Activated effector memory CD4-positive, alpha-beta T cell treated with anti-CD3 and anti-CD28 coated beads, Interleukin-2, amount 50 U/mL, for 16 hours (primary cell): Measurements from ENCODE around the gene HABP4.

Experiments used
- DNase-seq: peaks from one replicate; pipeline ENCODE4 v3.0.0-alpha.2; 2020

The HABP4 gene, protein sequence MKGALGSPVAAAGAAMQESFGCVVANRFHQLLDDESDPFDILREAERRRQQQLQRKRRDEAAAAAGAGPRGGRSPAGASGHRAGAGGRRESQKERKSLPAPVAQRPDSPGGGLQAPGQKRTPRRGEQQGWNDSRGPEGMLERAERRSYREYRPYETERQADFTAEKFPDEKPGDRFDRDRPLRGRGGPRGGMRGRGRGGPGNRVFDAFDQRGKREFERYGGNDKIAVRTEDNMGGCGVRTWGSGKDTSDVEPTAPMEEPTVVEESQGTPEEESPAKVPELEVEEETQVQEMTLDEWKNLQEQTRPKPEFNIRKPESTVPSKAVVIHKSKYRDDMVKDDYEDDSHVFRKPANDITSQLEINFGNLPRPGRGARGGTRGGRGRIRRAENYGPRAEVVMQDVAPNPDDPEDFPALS

DNA sequence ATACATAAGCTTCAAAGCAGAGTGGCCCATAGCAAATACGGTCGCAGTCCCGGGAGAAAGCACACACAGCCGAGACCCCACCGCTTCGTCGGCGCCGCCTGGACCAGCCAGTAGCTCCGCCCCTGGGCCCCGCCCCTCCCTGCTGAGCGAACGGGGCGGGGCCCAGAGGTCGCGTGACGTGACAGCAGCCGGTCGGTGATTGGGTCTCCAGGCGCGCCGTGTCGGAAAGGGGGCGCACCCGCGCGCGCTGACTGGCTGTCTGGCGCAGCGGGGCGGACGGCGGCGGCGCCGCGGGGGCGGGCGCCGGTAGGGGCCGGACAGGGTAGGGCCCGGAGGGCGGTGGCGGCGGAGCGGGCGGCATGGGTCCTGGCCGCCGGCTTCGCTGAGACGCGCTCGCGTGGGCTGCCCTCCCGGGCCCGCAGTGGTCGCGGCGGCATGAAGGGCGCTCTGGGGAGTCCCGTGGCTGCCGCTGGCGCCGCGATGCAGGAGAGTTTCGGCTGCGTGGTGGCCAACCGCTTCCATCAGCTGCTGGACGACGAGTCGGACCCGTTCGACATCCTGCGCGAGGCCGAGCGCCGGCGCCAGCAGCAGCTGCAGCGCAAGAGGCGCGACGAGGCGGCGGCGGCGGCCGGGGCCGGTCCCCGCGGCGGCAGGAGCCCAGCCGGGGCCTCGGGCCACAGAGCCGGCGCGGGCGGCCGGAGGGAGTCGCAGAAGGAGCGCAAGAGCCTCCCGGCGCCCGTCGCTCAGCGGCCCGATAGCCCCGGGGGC, at the start of gene HABP4:
Gene HABP4, plus strand, starts transcription at position 325 of the 768 bp plus-strand sequence. Its CDS starts 111 bp downstream, at position 436.
- DNase-seq: peak; percentile 99

DNA sequence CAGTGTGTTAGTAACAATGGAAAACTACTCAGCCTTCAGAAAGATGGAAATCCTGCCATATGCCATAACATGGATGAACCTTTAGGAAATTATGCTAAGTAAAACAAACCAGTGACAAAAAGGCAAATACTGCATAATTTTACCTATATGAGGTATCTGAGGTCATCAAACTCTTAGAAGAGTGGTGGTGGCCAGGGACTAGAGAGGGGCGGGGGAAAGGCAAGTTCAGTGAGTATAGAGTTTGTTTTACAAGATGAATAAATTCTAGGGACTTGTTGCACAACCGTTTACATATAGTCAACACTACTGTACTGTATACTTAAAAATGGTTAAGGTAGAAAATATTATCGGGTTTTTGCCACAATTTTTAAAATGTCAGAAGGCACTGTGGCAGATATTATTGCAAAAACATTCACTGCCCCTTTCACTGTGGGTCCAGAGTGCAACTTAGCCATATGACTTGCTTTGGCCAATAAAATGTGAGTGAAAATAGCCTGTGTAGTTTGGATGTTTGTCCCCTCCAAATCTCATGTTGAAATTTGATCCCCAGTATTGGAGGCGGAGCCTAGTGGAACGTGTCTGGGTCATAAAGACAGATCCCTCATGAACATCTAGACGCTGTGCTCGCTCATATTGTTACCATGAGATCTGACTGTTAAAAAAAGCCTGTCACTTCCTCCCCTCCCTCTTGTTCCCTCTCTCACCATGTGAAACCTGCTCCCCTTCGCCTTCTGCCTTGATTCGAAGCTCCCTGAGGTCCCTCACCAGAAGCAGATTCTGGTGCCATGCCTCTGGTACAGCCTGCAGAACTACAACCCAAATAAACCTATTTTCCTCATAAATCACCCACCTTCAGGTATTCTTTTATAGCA, 41.3 kb upstream of the HABP4 start:
- no peak for DNase-seq

DNA sequence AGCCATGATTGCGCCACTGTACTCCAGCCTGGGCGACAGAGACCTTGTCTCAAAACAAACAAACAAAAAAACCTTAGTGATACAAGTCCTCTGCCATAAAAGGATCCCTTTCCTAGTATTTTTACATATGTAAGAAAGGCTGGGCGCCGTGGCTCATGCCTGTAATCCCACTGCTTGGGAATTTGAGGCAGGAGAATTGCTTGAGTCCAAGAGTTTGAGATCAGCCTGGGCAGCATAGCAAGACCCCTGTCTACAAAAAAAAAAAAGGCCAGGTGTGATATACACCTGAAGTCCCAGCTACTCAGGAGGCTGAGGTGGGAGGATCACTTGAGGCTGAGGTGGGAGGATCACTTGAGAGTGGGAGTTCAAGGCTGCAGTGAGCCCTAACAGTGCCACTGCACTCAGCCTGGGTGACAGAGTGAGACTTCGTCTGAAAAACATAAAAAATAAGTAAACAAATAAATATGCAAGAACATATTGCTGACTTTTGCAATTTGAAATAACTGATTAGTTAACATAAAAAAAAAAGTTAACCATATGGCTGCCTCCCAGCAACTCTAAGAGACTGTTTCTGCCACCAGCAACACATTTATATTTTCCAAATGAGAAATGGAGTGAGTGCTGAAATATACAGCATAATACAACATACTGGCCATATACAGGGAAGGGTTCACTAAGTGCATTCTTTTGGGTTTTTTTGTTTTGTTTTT, 38.7 kb upstream of the HABP4 start:
- no peak for DNase-seq

DNA sequence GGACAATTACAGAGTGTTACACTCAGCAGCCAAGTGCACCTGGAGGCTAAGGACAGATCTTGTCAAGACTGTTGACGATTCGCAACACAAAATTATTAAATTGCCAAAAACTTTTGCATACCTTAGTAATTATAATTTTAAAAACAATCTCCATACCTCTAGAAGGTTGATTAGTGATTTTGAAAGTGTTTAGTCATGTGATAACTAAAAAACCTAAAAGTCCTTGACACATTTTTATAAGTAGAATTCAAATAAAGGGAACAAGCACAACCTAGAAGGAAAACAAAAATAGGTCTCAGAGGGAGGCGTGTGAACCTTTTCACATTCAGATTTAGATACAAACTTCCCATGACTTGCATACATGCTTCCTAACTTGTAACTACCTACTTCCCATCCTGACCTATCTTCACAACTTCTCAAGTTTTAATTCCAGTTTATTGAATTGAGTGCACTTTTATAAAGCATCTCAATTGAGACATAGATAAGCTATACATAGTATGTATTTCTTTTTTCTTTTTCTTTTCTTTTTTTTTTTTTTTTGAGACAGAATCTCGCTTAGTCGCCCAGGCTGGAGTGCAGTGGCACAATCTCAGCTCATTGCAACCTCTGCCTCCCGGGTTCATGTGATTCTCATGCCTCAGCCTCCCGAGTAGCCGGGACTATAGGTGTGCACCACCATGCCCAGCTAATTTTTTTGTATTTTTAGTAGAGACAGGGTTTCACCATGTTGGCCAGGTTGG, 37.6 kb upstream of the HABP4 start:
- no peak for DNase-seq

DNA sequence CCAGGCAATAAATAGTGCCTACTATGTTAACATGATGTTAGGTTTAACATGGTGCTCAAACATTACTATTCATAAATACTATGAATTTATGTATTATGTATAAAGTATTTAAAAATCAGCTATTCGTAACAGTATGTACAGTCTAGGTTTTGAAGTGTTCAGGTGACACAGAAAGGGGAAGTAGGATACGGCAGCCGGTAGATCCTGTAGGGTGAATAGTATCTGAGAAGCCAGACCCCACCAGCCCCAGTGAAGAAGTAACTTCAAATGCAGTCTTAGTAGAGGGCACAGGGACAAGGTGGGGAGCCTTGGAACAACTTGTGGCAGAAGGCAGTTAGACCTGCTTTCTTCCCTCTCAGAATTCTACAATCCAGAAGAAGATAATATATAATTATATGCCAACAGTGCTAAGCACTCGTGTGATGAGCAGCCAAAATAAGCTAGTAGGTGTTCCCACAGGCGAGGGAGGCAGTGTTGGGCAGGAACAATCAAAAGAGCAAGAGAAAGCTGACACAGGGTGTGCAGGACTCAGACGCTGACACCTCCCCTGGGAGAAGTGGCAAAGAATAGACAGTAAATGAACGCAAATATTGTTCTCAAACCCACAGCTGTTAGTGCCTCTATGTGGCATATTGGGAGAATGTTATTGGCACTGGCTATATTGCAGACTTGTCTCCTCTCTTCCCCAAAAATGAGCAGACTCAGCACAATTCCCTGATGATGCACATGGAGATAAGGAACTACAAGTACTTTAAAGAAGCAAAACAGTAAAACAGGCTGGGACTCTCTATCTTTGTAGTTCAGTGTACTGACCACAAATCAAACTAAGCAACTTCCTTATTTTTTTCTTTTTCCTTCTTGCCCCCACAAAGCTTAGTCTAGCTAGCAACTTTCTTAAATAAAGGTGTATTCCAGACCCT, 36.4 kb upstream of the HABP4 start:
- peak; percentile 69 for DNase-seq

DNA sequence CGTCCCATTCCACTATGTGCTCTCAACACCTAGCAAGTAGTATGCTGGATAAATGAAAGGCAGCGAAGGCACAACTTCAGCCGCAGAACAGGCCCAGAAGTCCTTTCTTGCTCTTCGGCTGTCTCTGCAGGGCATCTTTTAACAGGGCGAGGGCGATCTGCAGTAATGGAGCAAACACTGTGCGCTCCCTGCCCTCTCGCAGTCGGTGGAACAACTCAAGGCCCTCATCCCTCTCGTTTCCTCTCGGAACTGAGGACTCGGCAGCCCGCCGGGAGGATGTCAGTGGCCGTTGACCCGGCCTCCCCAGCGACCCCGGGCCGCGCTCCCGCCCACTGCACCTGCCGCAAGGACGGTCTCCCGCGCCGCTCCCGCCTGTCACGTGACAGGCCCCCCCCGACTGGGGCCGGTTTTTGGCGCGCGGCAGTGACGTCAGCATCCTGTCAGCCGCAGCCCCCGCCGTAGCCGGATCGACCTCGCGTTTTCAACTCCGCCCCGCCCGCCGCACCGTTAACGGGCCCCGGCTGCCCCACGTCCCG, 32.9 kb upstream of the HABP4 start:
- peak; percentile 98 for DNase-seq

DNA sequence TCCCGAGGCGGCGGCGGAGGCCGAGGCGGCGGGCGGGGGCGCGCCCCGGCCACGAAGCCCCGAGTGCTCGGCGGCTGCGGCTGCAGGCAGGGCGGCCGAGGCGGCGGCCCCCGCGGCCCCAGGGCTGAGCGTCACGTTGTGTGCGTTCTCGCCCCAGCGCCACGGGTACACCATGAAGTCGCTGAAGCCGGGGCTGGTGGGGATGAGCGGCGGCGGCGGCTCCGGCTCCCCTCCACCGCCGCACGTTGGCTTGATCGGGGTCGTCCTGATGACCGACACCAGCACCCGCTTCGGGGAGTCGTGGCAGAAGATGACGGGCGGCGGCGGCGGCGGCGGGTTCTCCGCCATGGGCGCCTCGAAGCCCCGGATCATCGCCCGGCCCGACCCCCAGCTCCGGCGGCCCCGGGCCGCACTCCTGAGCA, 32.3 kb upstream of the HABP4 start:
- DNase-seq: no peak

DNA sequence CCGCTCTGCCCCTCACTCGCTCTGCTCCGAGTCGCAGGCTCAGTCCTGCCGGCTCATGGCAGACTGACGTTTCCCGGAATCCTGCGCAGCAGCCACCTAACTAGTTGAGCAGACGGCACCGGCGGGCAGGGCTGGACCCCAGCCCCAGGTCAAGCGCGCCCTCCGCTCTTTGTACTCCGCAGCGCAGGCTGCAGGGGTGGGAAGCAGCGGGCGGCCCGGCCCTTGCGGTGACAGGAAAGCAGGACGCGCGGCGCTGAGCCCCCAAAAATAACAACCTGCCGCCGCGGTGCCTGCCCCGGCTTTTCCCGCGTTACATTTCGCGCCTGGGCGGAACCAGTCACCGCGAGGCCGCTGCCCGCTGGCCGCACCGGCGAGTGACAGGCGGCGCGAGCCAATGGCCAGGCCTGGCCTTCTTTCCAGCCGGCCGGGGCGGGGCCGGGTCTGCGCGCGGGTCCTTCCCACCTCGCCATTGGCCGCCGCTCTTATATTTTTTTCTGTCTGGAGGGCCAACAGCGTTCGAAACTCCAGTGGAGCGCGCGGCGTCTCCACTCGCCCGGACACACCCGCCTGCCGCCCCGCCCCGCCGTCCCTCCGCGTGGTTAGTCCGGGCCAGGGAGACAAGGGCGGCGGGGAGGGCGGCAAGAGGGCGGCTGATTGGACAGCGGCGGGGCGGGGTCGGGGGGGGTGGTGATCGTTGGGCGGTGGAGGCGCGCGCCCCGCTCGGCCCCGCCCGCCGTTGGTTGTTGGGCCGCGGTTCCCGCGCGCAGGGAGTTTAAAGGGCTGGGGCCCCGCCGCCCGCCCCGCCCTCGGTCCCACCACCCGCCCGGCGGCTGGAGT, 31.7 kb upstream of the HABP4 start, which contains the start of gene ZNF367:
Gene ZNF367, minus strand, starts transcription at position 288 of the 837 bp plus-strand sequence. CDS start 338 bp downstream, outside the sequence.
- peak; percentile 96 for DNase-seq

DNA sequence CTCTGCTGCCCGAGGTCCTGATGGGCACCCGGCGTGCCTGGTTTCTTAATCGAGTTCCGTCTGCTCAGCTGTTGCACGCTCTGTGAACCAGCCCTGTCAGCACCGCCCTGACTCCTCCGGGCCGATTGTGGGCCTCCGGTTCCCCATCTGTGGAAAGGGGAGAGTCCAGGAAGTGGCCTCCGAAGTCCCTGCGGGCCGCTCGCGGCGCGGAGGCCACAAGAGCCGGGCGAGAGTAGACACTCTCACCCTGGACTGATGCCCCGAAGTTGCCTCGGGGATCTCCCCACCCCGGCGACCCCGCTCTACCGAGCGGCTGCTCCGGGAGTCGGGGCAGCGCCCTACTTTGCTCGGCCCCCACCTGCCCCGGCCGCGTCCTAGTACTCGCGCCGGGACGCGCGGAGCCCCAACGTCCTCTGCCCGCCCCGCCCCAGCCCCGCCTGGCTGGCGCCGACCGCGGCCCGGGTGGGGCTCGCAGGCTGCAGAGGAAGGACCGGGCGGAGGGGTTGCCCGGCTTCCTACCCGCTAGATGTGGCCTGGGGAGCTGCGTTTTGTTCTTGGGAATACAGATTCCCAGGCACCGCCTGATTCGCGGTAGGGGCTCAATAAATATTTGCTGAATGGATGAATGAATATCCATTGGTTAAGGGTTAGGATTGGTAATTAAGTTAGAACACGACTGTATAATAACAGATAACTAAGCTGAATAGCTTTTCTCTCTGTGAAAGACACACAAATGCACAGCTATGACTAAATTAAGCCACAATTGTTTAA, 30.9 kb upstream of the HABP4 start:
- DNase-seq: peak; percentile 84

DNA sequence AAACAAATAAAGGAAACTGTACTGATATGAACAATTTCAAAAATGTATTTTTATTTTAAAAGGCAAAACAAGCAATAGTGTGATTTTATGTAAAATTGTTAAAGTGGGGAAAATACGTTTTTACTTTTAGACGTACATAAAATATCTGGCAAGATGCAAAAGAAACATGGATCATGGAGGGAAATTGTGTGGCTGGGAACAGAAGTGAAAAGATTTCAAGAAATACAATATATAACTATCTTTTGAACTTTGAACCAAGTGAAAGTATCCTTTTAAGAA, 30.3 kb upstream of the HABP4 start:
- no peak for DNase-seq

DNA sequence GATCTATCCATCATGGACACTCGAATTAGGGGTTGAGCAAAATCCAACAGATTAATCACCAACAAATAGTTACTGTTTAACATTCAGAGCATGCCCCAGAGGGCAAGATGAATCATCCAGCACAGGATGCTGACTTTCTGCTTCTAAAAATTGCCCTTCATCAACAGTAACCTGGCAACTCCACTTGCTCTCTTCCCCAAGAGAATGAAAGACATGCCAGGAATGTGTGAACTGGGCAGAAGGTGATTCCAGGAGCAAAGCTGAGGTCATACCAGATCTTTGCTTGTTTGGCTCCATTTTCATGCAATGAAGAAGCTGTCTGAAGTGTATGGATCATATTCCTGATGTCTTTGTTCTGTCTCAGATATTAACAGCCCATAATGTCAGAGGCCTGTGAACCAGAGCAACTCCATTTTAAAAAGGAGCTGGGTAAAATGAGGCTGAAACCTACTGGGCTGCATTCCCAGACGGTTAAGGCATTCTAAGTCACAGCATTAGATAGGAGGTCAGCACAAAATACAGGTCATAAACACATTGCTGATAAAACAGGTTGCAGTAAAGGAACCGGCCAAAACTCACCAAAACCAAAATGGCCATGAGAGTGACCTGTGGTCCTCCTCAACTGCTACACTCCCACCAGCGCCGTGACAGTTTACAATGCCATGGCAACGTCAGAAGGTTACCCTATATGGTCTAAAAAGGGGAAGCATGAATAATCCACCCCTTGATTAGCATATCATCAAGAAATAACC, 29.3 kb upstream of the HABP4 start:
- DNase-seq: no peak

DNA sequence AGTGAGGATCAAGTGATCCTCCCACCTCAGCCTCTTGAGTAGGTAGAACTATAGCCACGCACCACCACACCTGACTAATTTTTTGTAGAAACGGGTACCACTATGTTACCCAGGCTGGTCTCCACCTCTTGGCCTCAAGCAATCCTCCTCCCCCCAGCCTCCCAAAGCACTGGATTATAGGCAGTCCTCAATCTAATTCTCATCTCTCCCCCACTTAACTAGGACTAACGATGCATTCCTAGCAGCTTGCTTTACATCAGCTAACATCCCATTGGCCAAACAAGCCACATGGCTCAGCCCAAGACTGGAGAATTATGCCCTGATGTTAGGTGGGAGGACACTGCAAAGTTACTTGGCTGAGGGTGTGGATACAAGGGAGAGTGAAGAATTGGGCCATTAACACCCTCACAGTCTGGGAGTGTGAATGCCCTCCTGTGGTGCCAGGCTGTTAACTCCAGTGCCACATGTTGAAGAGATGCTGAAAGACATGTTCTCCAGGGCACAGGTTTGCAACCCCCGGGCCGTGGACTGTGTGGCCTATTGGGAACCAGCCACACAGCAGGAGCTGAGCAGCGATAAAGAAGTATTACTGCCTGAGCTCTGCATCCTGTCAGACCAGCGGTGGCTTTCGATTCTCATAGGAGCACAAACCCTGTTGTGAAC, 26.5 kb upstream of the HABP4 start:
- no peak for DNase-seq

DNA sequence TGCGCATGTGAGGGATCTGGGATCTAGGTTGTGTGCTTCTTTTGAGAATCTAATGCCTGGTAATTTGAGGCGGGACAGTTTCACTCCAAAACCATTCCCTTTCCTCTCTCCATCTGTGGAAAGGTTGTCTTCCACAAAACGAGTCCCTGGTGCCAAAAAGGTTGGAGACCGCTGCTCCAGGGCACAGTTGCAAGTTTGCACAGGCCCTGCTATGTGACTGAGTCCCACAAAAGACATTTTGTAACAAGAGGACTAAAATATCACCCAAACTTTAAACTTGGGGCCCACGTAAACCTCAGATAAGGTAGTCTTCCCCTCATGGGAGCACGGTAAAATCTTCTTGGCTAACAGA, 26.0 kb upstream of the HABP4 start:
- DNase-seq: no peak

DNA sequence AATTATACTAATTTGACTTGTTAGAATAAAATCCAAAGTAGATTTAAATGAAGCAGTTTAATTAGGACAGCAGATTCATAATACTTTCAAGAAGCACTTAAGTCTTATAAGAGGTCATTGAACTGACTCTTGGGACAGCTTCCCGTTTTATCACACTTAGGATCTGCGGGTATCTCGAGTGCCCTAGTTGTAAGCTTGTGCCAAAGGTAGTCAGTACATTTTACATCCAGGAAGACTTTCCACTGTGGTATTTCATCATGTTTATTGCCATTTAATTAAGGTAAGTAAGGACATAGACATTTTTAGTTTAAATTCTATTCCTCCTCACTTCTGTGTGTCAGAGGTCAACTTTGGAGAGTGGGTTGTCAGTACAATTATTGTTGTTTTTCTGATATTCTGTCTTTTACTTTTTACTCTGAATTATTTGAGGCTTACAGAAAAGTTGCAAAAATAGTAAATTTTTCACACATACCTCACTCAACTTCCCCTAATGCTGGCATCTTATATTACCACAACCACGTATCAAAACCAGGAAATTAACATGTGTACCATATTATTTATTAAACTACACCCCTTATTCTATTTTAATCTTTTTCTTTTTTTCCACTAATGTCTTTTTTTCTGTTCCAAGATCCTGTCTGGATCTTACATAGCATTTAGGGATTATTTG, 24.3 kb upstream of the HABP4 start:
- DNase-seq: no peak

DNA sequence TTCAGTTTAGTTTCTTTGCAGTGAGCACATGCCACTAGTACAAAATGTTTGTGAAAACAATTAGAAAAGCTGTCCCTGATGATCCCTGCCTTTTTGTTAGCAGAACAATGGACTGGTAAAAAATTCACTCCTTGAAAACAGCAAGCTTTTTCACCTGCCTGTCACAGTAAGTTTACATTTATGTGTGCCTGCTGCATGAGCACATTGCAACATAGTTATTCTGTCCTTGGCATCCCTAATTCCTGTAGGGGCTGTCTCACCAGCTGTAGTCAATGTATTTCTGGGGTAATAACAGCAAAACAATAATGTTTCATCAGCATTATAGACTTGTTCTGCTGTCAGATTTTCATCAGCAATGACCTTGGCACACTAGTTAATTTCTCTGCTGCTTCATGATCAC, 20.2 kb upstream of the HABP4 start:
- DNase-seq: no peak

DNA sequence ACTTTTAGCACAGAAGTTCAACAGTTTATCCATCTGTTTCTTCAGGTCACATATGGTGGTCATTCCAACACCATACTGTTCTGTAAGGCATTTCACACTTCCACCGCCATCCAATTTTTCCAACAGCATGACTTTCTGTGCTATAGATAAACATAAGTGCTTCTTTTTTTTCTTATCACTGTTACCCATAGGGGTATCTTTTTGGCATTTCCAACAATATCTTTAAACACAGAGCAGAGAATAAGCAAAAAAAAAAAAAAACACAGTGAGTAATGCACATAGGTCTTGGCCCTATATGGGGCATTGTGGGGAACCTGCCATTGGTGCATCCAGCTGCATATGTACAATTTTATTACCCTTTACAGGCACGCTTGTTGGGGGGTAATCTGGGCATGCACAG, 19.6 kb upstream of the HABP4 start:
- DNase-seq: no peak

DNA sequence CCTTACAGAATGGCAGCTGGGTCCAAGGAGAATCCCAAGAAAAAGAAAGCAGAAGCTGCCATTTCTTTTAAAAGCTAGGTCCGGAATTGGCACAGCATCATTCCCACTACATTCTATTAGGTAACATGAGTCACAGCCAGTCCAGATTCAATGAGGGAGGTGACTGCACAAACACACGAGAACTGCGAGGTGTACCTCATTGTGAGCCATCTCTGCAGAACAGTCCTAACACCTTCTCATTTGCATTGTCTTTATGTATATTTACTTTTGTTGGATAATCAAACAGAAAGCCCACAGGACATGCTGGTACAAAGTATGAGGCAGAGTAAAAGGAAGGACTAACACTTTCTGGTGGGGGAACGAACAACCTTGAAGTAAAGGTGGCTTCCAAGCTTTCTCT, 14.6 kb upstream of the HABP4 start:
- DNase-seq: no peak
